ENCODE results near the gene LDAH.

LDAH gene

GRCh38 chr2:20771299-20771698 is 51.6 kb downstream of the LDAH start:
- DNase-seq (ENCODE audit: low spot score): no peak

GRCh38 chr2:20766798-20767644 is 55.9 kb downstream of the LDAH start:
- DNase-seq (ENCODE audit: low spot score): no peak

- DNase-seq (ENCODE audit: low spot score): no peak
Observed at GRCh38 chr2:20766213-20766612, 56.7 kb downstream of the LDAH start.

- DNase-seq (ENCODE audit: low spot score): no peak
Observed at GRCh38 chr2:20762945-20763683, 59.8 kb downstream of the LDAH start.

GRCh38 chr2:20759487-20759886 is 63.4 kb downstream of the LDAH start:
- DNase-seq (ENCODE audit: low spot score): no peak

- no peak for DNase-seq (ENCODE audit: low spot score)
Observed at GRCh38 chr2:20758997-20759396, 63.9 kb downstream of the LDAH start.

- DNase-seq (ENCODE audit: low spot score): no peak
Observed at GRCh38 chr2:20757405-20758090, 65.4 kb downstream of the LDAH start.

GRCh38 chr2:20755132-20755800 is 67.6 kb downstream of the LDAH start:
- peak; percentile 12 for DNase-seq (ENCODE audit: low spot score)

- DNase-seq (ENCODE audit: low spot score): no peak
Observed at GRCh38 chr2:20752293-20752692, 70.6 kb downstream of the LDAH start.

- DNase-seq (ENCODE audit: low spot score): no peak
Observed at GRCh38 chr2:20747317-20747716, 75.6 kb downstream of the LDAH start.

GRCh38 chr2:20745924-20746555 is 76.9 kb downstream of the LDAH start:
- DNase-seq (ENCODE audit: low spot score): no peak

GRCh38 chr2:20744366-20745335 is 78.2 kb downstream of the LDAH start:
- no peak for DNase-seq (ENCODE audit: low spot score)

- DNase-seq (ENCODE audit: low spot score): no peak
Observed at GRCh38 chr2:20738772-20739171, 84.1 kb downstream of the LDAH start.

- DNase-seq (ENCODE audit: low spot score): no peak
Observed at GRCh38 chr2:20737505-20737904, 85.4 kb downstream of the LDAH start.

GRCh38 chr2:20728114-20728758 is 94.7 kb downstream of the LDAH start:
- DNase-seq (ENCODE audit: low spot score): no peak

- no peak for DNase-seq (ENCODE audit: low spot score)
Observed at GRCh38 chr2:20726913-20727312, 96.0 kb downstream of the LDAH start.

- no peak for DNase-seq (ENCODE audit: low spot score)
Observed at GRCh38 chr2:20725782-20726181, 97.1 kb downstream of the LDAH start.

- DNase-seq (ENCODE audit: low spot score): no peak
Observed at GRCh38 chr2:20724500-20725053, 98.3 kb downstream of the LDAH start.

- no peak for DNase-seq (ENCODE audit: low spot score)
Observed at GRCh38 chr2:20723543-20723942, 99.4 kb downstream of the LDAH start.

Data from COLO829 (cell line).